HCT116 (cell line): Measurements from ENCODE around the gene ADD3. TPM values are rescaled to one million over a fixed set of nuclear protein-coding genes. Genes with fewer than 3 reads are reported as not detected.

Experiments used
- ATAC-seq: fragments of 200-7000 bp; cut with Tn5 transposase; 2 replicates; pipeline ENCODE4 v1.9.1; 2020; ENCODE audit warnings: mild to moderate bottlenecking, moderate library complexity
- BruUV-seq: library from RNA; stranded (reverse); fragments of 400-500 nt; replicated peaks from 2 replicates; lab custom pipeline; 2021; lab: Mats Ljungman, UMichigan
- CTCF ChIA-PET: fragments of 300-600 bp; sonication (Branson Sonifier 250); formaldehyde crosslinking; loops from one replicate; lab custom pipeline; 2021; ENCODE audit warnings: antibody characterized with exemption; lab: Charles Lee
- POLR2A ChIA-PET: fragments of 300-600, 350-600 bp; sonication (Branson Sonifier 250); formaldehyde crosslinking; loops from one replicate; lab custom pipeline; 2021; ENCODE audit warnings: antibody characterized with exemption; lab: Charles Lee
- RAD21 ChIA-PET, 2 experiments: fragments of 300-600 bp; sonication (Branson Sonifier 250); formaldehyde crosslinking; loops; one replicate each; lab custom pipeline; 2023; ENCODE audit warnings: low total read pairs in 2 of 2; ENCODE audit not compliant: uncharacterized antibody in 2 of 2, unreplicated experiment in 2 of 2, low non-redundant PET in 1 of 2; lab: Charles Lee
- DNase-seq: peaks from one replicate; pipeline ENCODE4 v3.0.0-alpha.2; 2010; ENCODE audit warnings: low read depth, low spot score
- H2AFZ ChIP-seq: fragments of 200-600 bp; shearing (Covaris generic), sonication (generic); 2 replicates; pipeline ENCODE4 v1.6.1; 2017; ENCODE audit warnings: low read depth, mixed run types, mixed read lengths, antibody characterized with exemption, low read length; ENCODE audit not compliant: poor library complexity, severe bottlenecking
- H3K27ac ChIP-seq: 2 replicates; pipeline ENCODE4 v1.5.1; 2012; ENCODE audit warnings: low read depth, low read length
- H3K27me3 ChIP-seq: fragments of 200-600 bp; sonication (generic); 2 replicates; pipeline ENCODE4 v1.6.1; 2016; ENCODE audit warnings: mixed run types, low read length, mixed read lengths; ENCODE audit not compliant: insufficient read depth
- H3K36me3 ChIP-seq, 2 experiments: fragments of 200-500 bp in 1 of 2; fragments of 200-600 bp in 1 of 2; sonication (Bioruptor generic) in 1 of 2; sonication (generic) in 1 of 2; 2 replicates each; pipeline versions ENCODE4 v1.5.1 to v1.6.1; 2014 to 2016; ENCODE audit warnings: low read length in 2 of 2, inconsistent platforms in 1 of 2, mixed read lengths in 1 of 2, mixed run types in 1 of 2; ENCODE audit not compliant: insufficient read depth in 2 of 2, control insufficient read depth in 1 of 2
- H3K4me1 ChIP-seq, 2 experiments: fragments of 200-600 bp in 1 of 2; sonication (generic) in 1 of 2; 2 replicates each; pipeline versions ENCODE4 v1.5.1 to v1.6.1; 2012 to 2017; ENCODE audit warnings: low read length in 2 of 2, inconsistent platforms in 1 of 2, mild to moderate bottlenecking in 1 of 2, mixed read lengths in 1 of 2, mixed run types in 1 of 2, moderate library complexity in 1 of 2; ENCODE audit not compliant: insufficient read depth in 2 of 2, control insufficient read depth in 1 of 2
- H3K4me2 ChIP-seq: fragments of 200-600 bp; sonication (generic); 2 replicates; pipeline ENCODE4 v1.6.1; 2017; ENCODE audit warnings: mixed run types, low read length, mixed read lengths
- H3K4me3 ChIP-seq, 2 experiments: fragments of 200-600 bp in 1 of 2; sonication (generic) in 1 of 2; replicated peaks in 1 of 2; 2 replicates each; pipeline ENCODE4 v1.5.1; 2011 to 2016; ENCODE audit warnings: low read length in 2 of 2, control low read depth in 1 of 2, low read depth in 1 of 2, mild to moderate bottlenecking in 1 of 2, mixed read lengths in 1 of 2, mixed run types in 1 of 2
- H3K79me2 ChIP-seq: fragments of 200-600 bp; sonication (generic); 2 replicates; pipeline ENCODE4 v1.6.1; 2017; ENCODE audit warnings: mild to moderate bottlenecking, mixed run types, low read length, moderate library complexity, mixed read lengths; ENCODE audit not compliant: insufficient read depth
- H3K9ac ChIP-seq: fragments of 200-600 bp; sonication (generic); 2 replicates; pipeline ENCODE4 v1.6.1; 2016; ENCODE audit warnings: low read length, mixed read lengths
- H3K9me2 ChIP-seq: fragments of 200-600 bp; sonication (generic), shearing (Covaris generic); 2 replicates; pipeline ENCODE4 v1.6.1; 2017; ENCODE audit warnings: mixed run types, mild to moderate bottlenecking, moderate library complexity; ENCODE audit not compliant: insufficient read depth
- H3K9me3 ChIP-seq, 2 experiments: fragments of 200-500 bp in 1 of 2; fragments of 200-600 bp in 1 of 2; sonication (Bioruptor generic) in 1 of 2; sonication (generic) in 1 of 2; 2 replicates each; pipeline ENCODE4 v1.6.1; 2014 to 2017; ENCODE audit warnings: low read length in 2 of 2, mixed read lengths in 2 of 2, inconsistent platforms in 1 of 2, low read depth in 1 of 2, mild to moderate bottlenecking in 1 of 2, mixed run types in 1 of 2, moderate library complexity in 1 of 2; ENCODE audit not compliant: control insufficient read depth in 1 of 2, insufficient read depth in 1 of 2
- H4K20me1 ChIP-seq: fragments of 200-600 bp; sonication (generic), shearing (Covaris generic); 2 replicates; pipeline ENCODE4 v1.6.1; 2017; ENCODE audit warnings: mixed run types, mild to moderate bottlenecking, moderate library complexity; ENCODE audit not compliant: insufficient read depth
- POLR2A ChIP-seq: IDR thresholded peaks from 2 replicates; pipeline ENCODE4 v1.7.0; 2011; ENCODE audit warnings: borderline replicate concordance; ENCODE audit not compliant: insufficient read depth, insufficient read length; ENCODE audit errors: extremely low read depth
- POLR2AphosphoS5 ChIP-seq: IDR thresholded peaks from 2 replicates; pipeline ENCODE4 v1.6.1; 2011; ENCODE audit warnings: mild to moderate bottlenecking, low read depth, low read length, moderate library complexity
- TCF7L2 ChIP-seq: IDR thresholded peaks from 2 replicates; pipeline ENCODE4 v1.7.0; 2011; ENCODE audit warnings: borderline replicate concordance, inconsistent platforms; ENCODE audit not compliant: insufficient read depth, insufficient read length; ENCODE audit errors: extremely low read depth
- YY1 ChIP-seq: IDR thresholded peaks from 2 replicates; pipeline ENCODE4 v1.6.1; 2011; ENCODE audit warnings: low read length, low read depth, moderate library complexity, mild to moderate bottlenecking; ENCODE audit not compliant: insufficient replicate concordance; ENCODE audit errors: extremely low read depth
- intact Hi-C: fragments of 100-400 bp; cut with micrococcal nuclease; formaldehyde crosslinking; loops from 2 replicates; pipeline ENCODE4 v1.10.0; 2022
- total RNA-seq: library from RNA; stranded (reverse); gene quantifications from one replicate; pipeline ENCODE4 v1.2.1, GENCODE V29; 2021; ENCODE audit not compliant: unreplicated experiment
- TF ChIP-seq, protein P1 (sequence below), 3 experiments: fragments of 200-600 bp in 1 of 3; sonication (generic) in 1 of 3; IDR thresholded peaks in 2 of 3; conservative IDR thresholded peaks in 1 of 3; 2 replicates each; pipeline ENCODE4 v1.5.1; 2012 to 2017; ENCODE audit warnings: low read depth in 2 of 3, low read length in 2 of 3, antibody characterized with exemption in 1 of 3, borderline replicate concordance in 1 of 3, control low read depth in 1 of 3, mild to moderate bottlenecking in 1 of 3, mixed read lengths in 1 of 3, mixed run types in 1 of 3, moderate library complexity in 1 of 3; ENCODE audit not compliant: insufficient read depth in 1 of 3
- TF ChIP-seq, protein P2 (sequence below): IDR thresholded peaks from 2 replicates; pipeline ENCODE4 v1.6.1; 2012

The ADD3 gene
- total RNA-seq, 1 experiment from 2014 or later: 41.1 TPM

DNA sequence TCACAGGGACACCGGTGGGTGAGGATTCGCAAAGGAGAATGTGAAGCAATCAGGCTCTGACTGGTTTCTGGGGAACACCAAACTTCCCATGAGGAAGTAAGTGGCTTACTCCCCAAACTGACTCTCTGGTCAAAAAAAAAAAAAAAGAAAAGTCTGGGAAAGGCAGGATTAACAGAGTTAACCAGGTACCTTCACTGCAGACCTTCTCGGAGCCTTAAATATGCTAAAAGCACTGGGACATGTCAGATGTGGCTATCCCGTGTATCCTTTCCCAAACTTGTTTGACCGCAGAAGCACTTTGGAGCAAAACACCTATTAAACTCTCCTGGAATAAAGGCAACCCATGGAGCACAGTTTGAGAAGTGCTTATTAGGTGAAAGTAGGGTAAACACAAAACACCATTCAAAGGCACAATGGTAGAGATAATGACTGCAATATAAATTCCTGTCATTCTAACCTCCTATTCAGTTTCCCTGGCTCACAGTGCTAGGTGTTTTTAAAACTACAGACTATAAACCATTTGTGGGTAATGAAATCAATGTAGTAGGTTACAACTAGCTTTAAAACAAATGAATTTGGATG, 155.5 kb downstream of the ADD3 start:
- ATAC-seq: 0 out of 2 replicates have a peak, but pooled peaks have one; percentile 5
- H3K4me1 ChIP-seq: peaks cover 0 to 5% of the 10 kb centered on the region in 2 experiments; a peak in 2 of 4 replicates
- no peak overlapping the region for H3K4me3 ChIP-seq
- H3K27ac ChIP-seq: no peak overlapping the region
- CTCF ChIA-PET: interaction anchor here (0.8 to 1.1 kb wide), 2 partner anchors 45 to 279 kb away, joined by 3 to 4 read pairs; no protein-coding TSS in a partner anchor
- no peak overlapping the region for H3K9ac ChIP-seq
- H3K79me2 ChIP-seq: no peaks in the 10 kb centered on the region
- 0 out of 2 replicates have a peak, but pooled peaks cover 5% of the 10 kb centered on the region for H3K27me3 ChIP-seq
- no TSS peak for BruUV-seq
- no peaks in the 10 kb centered on the region for H3K9me3 ChIP-seq
- RAD21 ChIA-PET: no interaction called here
- POLR2A ChIA-PET: no interaction called here
- H2AFZ ChIP-seq: peak overlapping the region; percentile 11
- TF ChIP-seq, protein P1, sequence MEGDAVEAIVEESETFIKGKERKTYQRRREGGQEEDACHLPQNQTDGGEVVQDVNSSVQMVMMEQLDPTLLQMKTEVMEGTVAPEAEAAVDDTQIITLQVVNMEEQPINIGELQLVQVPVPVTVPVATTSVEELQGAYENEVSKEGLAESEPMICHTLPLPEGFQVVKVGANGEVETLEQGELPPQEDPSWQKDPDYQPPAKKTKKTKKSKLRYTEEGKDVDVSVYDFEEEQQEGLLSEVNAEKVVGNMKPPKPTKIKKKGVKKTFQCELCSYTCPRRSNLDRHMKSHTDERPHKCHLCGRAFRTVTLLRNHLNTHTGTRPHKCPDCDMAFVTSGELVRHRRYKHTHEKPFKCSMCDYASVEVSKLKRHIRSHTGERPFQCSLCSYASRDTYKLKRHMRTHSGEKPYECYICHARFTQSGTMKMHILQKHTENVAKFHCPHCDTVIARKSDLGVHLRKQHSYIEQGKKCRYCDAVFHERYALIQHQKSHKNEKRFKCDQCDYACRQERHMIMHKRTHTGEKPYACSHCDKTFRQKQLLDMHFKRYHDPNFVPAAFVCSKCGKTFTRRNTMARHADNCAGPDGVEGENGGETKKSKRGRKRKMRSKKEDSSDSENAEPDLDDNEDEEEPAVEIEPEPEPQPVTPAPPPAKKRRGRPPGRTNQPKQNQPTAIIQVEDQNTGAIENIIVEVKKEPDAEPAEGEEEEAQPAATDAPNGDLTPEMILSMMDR (IDR thresholded peaks at IDR 0.05 in 2 of 3, conservative IDR thresholded peaks at IDR 0.05 in 1 of 3; ENCODE audit: borderline replicate concordance in 1 of 3, insufficient read depth in 1 of 3, low read depth in 2 of 3, low read length in 2 of 3): no peak
- TF ChIP-seq TCF7L2 (no peak), POLR2AphosphoS5 (no peak), POLR2A (no peak), YY1 (no peak)
- TF ChIP-seq, protein P2, sequence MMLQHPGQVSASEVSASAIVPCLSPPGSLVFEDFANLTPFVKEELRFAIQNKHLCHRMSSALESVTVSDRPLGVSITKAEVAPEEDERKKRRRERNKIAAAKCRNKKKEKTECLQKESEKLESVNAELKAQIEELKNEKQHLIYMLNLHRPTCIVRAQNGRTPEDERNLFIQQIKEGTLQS: no peak
- TF ChIP-seq, all 23 proteins: peak for 0
- no peak for DNase-seq
- no peaks in the 10 kb centered on the region; the same call in 1 of the 2 replicates for H4K20me1 ChIP-seq
- intact Hi-C loops: no loop called here
- no peaks in the 10 kb centered on the region for H3K9me2 ChIP-seq
- no peaks in the 10 kb centered on the region for H3K36me3 ChIP-seq
- no peak overlapping the region for H3K4me2 ChIP-seq
